DND-41 (cell line): Measurements from ENCODE around the gene EPHA8.

ENCODE experiments used
- ATAC-seq: fragments of 200-7000 bp; cut with Tn5 transposase; 3 replicates; pipeline ENCODE4 v1.9.1; 2021; ENCODE audit warnings: low read depth; ENCODE audit not compliant: insufficient read depth
- DNase-seq: peaks from one replicate; pipeline ENCODE4 v3.0.0-alpha.2; 2020
- H2AFZ ChIP-seq: 2 replicates; pipeline ENCODE4 v1.6.0; 2012; ENCODE audit warnings: low read depth, low read length
- H3K27ac ChIP-seq: 2 replicates; pipeline ENCODE4 v1.5.1; 2012; ENCODE audit warnings: low read length, inconsistent platforms
- H3K27me3 ChIP-seq: fragments of 200-600 bp; sonication (generic); 2 replicates; pipeline ENCODE4 v1.6.0; 2012; ENCODE audit warnings: low read length, mild to moderate bottlenecking, inconsistent platforms; ENCODE audit not compliant: insufficient read depth, poor library complexity
- H3K36me3 ChIP-seq: 2 replicates; pipeline ENCODE4 v1.5.1; 2012; ENCODE audit warnings: low read length, inconsistent platforms; ENCODE audit not compliant: insufficient read depth
- H3K4me1 ChIP-seq: 2 replicates; pipeline ENCODE4 v1.5.1; 2012; ENCODE audit warnings: mild to moderate bottlenecking, low read length; ENCODE audit not compliant: insufficient read depth
- H3K4me2 ChIP-seq: 2 replicates; pipeline ENCODE4 v1.6.0; 2012; ENCODE audit warnings: mild to moderate bottlenecking, moderate library complexity, low read length, inconsistent platforms; ENCODE audit not compliant: insufficient read depth
- H3K4me3 ChIP-seq, 2 experiments: fragments of 200-600 bp in 1 of 2; shearing (Covaris generic) in 1 of 2; 2 replicates each; pipeline ENCODE4 v1.5.1; 2012 to 2016; ENCODE audit warnings: inconsistent platforms in 2 of 2, low read length in 2 of 2, mild to moderate bottlenecking in 2 of 2, low read depth in 1 of 2, moderate library complexity in 1 of 2
- H3K79me2 ChIP-seq: 2 replicates; pipeline ENCODE4 v1.6.0; 2012; ENCODE audit warnings: low read length, inconsistent platforms; ENCODE audit not compliant: insufficient read depth
- H3K9ac ChIP-seq: 2 replicates; pipeline ENCODE4 v1.6.0; 2012; ENCODE audit warnings: low read depth, mild to moderate bottlenecking, inconsistent platforms, low read length, moderate library complexity
- H3K9me3 ChIP-seq: 2 replicates; pipeline ENCODE4 v1.5.1; 2012; ENCODE audit warnings: low read length, moderate library complexity, mild to moderate bottlenecking, inconsistent platforms; ENCODE audit not compliant: insufficient read depth, severe bottlenecking
- H4K20me1 ChIP-seq: 2 replicates; pipeline ENCODE4 v1.6.0; 2012; ENCODE audit warnings: low read length; ENCODE audit not compliant: insufficient read depth
- EZH2 ChIP-seq: IDR thresholded peaks from 3 replicates; pipeline ENCODE4 v1.6.1; 2012; ENCODE audit warnings: borderline replicate concordance, low read depth, mild to moderate bottlenecking, moderate library complexity, low read length, inconsistent platforms; ENCODE audit not compliant: severe bottlenecking
- TF ChIP-seq, protein P1 (sequence below): IDR thresholded peaks from 2 replicates; pipeline ENCODE4 v1.5.1; 2012; ENCODE audit warnings: borderline replicate concordance, low read length, moderate library complexity, mild to moderate bottlenecking; ENCODE audit not compliant: poor library complexity, severe bottlenecking; ENCODE audit errors: extremely low read depth

Gene EPHA8

DNA sequence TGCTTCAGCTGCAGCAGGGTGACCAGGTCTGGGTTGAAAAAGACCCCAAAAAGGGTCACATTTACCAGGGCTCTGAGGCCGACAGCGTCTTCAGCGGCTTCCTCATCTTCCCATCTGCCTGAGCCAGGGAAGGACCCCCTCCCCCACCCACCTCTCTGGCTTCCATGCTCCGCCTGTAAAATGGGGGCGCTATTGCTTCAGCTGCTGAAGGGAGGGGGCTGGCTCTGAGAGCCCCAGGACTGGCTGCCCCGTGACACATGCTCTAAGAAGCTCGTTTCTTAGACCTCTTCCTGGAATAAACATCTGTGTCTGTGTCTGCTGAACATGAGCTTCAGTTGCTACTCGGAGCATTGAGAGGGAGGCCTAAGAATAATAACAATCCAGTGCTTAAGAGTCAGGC, 76.0 kb downstream of the EPHA8 start:
- DNase-seq: no peak
- H4K20me1 ChIP-seq: peaks cover 13% of the 10 kb centered on the region
- no peaks in the 10 kb centered on the region for H3K9me3 ChIP-seq
- no peak overlapping the region for H3K27ac ChIP-seq
- H3K9ac ChIP-seq: no peak overlapping the region
- no peak overlapping the region for H3K4me3 ChIP-seq
- no peak for ATAC-seq
- no peak overlapping the region for H3K4me2 ChIP-seq
- H3K36me3 ChIP-seq: no peaks in the 10 kb centered on the region
- TF ChIP-seq, protein P1, sequence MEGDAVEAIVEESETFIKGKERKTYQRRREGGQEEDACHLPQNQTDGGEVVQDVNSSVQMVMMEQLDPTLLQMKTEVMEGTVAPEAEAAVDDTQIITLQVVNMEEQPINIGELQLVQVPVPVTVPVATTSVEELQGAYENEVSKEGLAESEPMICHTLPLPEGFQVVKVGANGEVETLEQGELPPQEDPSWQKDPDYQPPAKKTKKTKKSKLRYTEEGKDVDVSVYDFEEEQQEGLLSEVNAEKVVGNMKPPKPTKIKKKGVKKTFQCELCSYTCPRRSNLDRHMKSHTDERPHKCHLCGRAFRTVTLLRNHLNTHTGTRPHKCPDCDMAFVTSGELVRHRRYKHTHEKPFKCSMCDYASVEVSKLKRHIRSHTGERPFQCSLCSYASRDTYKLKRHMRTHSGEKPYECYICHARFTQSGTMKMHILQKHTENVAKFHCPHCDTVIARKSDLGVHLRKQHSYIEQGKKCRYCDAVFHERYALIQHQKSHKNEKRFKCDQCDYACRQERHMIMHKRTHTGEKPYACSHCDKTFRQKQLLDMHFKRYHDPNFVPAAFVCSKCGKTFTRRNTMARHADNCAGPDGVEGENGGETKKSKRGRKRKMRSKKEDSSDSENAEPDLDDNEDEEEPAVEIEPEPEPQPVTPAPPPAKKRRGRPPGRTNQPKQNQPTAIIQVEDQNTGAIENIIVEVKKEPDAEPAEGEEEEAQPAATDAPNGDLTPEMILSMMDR: peak; percentile 30
- TF ChIP-seq EZH2: no peak
- H3K4me1 ChIP-seq: peaks cover 4% of the 10 kb centered on the region
- no peak overlapping the region for H2AFZ ChIP-seq
- no peaks in the 10 kb centered on the region for H3K79me2 ChIP-seq
- no peaks in the 10 kb centered on the region for H3K27me3 ChIP-seq

DNA sequence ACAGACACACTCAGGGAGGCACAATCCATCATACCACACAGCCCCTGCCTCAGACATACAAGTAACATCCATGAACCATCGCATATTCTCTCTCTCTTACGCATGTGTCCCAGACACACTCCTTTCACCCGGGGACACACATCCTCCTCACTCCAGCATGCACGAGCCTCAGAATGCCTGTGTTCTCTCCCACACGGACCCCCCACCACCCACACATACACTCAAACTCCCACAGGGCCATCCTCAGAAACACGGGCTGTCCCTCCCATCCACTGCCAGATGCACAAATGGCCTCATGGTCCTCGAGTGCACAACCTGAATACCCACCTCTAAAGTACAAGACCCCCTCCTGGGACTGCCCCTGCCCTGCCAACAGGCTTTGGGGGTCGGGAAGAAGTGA, 78.0 kb downstream of the EPHA8 start:
- Histone ChIP-seq H3K4me2 (no peak overlapping the region), H3K4me3 (no peak overlapping the region), H3K4me1 (peaks cover 4% of the 10 kb centered on the region), H3K36me3 (no peaks in the 10 kb centered on the region), H4K20me1 (peaks cover 13% of the 10 kb centered on the region), H3K9me3 (no peaks in the 10 kb centered on the region), H3K9ac (no peak overlapping the region), H2AFZ (no peak overlapping the region), H3K27ac (no peak overlapping the region), H3K27me3 (no peaks in the 10 kb centered on the region), H3K79me2 (no peaks in the 10 kb centered on the region)
- TF ChIP-seq, protein P1: no peak
- no peak for TF ChIP-seq EZH2
- DNase-seq (no peak), ATAC-seq (no peak)

DNA sequence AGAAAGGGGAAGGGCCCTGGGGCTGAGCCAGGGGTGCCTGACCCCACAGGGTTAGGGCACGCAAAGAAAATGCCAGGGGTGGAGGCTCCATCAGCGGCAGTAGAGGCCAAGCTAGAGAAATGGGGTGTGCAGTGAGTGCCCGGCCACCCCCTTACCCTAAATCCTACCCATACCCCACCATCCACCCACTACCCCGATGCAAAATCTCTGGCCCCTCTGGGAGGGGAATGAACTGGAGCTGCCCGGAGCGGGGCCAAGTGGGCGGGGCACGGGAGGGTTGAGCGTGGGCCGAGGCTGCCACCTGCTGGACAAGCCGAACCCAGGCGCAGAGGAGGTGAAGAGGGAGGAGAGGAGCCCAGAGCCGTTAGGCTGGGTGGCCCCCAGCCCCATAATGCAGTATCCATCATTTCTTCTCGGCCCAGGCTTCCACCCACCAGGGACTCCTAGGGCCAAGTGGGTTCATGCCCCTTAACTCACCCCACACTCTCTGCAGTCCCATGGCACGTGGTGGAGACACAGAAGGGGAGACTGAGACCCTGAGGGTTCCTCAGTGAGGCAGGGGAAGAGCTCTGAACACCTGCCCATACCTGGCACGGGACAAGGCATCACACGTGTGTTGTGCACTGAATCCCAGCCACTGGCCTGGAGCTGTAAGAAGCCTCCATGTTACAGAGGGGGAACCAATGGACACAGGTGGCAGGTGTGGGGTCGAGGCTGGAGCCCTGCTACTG, 78.8 kb downstream of the EPHA8 start:
- Histone ChIP-seq H3K36me3 (no peaks in the 10 kb centered on the region), H4K20me1 (peaks cover 13% of the 10 kb centered on the region), H3K4me2 (no peak overlapping the region), H3K9me3 (no peaks in the 10 kb centered on the region), H3K9ac (no peak overlapping the region), H3K4me3 (no peak overlapping the region), H3K27ac (no peak overlapping the region), H3K79me2 (no peaks in the 10 kb centered on the region), H3K27me3 (no peaks in the 10 kb centered on the region), H3K4me1 (peaks cover 4% of the 10 kb centered on the region), H2AFZ (no peak overlapping the region)
- DNase-seq: peak; percentile 74
- no peak for TF ChIP-seq EZH2
- TF ChIP-seq, protein P1: peak; percentile 92
- peak; percentile 95 for ATAC-seq

DNA sequence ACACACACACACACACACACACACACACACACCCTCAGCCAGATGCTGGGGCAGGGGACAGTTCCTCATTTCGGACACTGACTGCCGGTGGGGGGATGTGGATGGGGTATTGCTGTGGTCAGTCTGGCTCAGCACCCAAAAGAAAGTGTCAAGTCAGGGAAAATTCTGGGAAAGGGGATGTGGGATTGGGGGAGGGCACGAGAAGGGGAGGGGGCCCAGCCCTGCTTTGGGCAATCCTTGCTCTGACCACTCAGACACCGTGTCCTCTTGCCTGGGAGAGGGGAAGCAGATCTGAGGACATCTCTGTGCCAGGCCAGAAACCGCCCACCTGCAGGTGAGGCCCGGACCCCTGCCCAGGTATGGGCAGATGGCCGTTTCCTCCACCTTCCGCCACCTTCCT, 80.1 kb downstream of the EPHA8 start, which contains the start of gene C1QC:
Gene C1QC (plus strand): TSS at position 253 of the 400 bp plus-strand sequence. CDS start 391 bp downstream, outside the sequence.
- no peak within 1 kb of the TSS for H3K9ac ChIP-seq
- no peak within 1 kb of the TSS for H3K4me2 ChIP-seq
- H4K20me1 ChIP-seq: peaks cover 13% of the 10 kb centered on the region
- peaks cover 4% of the 10 kb centered on the region for H3K4me1 ChIP-seq
- H3K27me3 ChIP-seq: no peaks in the 10 kb centered on the region
- no peak within 1 kb of the TSS for H3K27ac ChIP-seq
- no peaks in the 10 kb centered on the region for H3K9me3 ChIP-seq
- H3K79me2 ChIP-seq: no peaks in the 10 kb centered on the region
- no peak within 1 kb of the TSS for H2AFZ ChIP-seq
- no peak for TF ChIP-seq EZH2
- TF ChIP-seq, protein P1: no peak
- H3K36me3 ChIP-seq: no peaks in the 10 kb centered on the region
- no peak within 1 kb of the TSS for H3K4me3 ChIP-seq
- ATAC-seq: no peak
- no peak for DNase-seq
